ENCODE results near the gene PARVB. TPM values are rescaled to one million over a fixed set of nuclear protein-coding genes. Genes with fewer than 3 reads are reported as not detected.

PARVB gene
- total RNA-seq, 1 donor from 2014 or later: 12.7 TPM

DNA sequence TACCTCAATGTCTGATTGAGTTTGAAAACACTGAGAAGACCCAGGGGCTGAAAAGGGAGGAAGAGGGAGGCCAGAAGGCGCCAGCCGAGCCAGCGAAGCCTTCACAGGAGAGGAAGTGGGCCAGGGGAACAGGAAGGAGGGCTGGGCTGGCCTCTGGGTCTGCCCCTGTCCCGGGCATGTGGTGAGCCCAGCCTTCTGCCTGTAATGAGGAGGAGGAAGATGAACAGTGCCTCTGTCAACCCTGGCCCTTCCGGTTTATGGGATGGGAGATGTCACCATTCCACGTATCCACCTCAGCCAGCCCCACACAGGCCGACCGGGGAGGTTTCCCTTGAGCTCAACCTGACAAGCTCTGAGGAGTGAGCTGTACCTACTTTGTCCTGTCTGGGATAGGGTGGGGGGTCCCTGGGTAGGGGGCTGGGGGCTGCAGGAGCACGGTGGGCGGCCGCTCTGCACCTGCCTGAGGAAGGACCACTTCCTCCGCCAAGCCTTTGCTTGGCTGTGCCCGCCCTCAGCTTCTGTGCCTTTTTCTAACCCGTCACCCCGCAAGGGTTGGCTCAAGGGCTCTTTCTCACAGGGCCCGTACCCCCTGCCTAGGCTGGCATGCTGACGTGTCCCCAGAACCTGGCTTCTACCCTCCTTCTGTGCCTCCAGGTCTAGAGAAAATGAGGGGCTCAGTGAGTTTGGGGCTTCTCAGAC is 158.6 kb downstream of the PARVB start:
- H3K4me1 Mint-ChIP-seq: peaks cover 20% of the 10 kb centered on the region
- peaks cover 5% of the 10 kb centered on the region for H3K27me3 Mint-ChIP-seq (ENCODE audit: insufficient read depth, low read depth)

DNA sequence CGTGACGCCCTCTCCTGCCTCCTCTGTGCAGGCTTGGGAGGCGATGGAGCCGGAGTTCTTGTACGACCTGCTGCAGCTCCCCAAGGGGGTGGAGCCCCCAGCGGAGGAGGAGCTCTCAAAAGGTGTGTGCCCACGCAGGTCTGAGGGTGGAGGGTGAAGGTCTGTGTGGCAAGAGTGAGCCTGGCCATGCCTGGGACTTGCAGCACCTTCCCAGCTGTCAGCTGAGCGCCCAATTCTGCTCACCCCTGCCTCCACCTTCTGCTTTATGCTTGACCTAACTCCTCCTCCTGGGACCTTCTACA is 159.1 kb downstream of the PARVB start:
- Histone ChIP-seq H3K79me2 (ENCODE audit: low read depth) (no peaks in the 10 kb centered on the region), H3K27me3 (no peaks in the 10 kb centered on the region), H3K9ac (no peak overlapping the region), H2AFZ (replicated peaks) (no peak overlapping the region), H3F3A (ENCODE audit: low read depth) (peaks cover 23% of the 10 kb centered on the region), H4K20me1 (ENCODE audit: low read depth) (no peaks in the 10 kb centered on the region), H3K36me3 (no peaks in the 10 kb centered on the region), H3K4me3 (no peak overlapping the region), H3K4me2 (no peak overlapping the region), H3K9me3 (ENCODE audit: low read depth) (no peaks in the 10 kb centered on the region), H3K27ac (no peak overlapping the region), H3K4me1 (peaks cover 28% of the 10 kb centered on the region)
- DNase-seq (ENCODE audit: low spot score): no peak
- Mint-ChIP-seq H3K27ac (no peak overlapping the region), H3K4me1 (peaks cover 20% of the 10 kb centered on the region), H3K27me3 (ENCODE audit: insufficient read depth, low read depth) (peaks cover 5% of the 10 kb centered on the region), H3K4me3 (no peak overlapping the region), H3K36me3 (no peaks in the 10 kb centered on the region), H3K9me3 (no peaks in the 10 kb centered on the region)
- TF ChIP-seq, protein P1, sequence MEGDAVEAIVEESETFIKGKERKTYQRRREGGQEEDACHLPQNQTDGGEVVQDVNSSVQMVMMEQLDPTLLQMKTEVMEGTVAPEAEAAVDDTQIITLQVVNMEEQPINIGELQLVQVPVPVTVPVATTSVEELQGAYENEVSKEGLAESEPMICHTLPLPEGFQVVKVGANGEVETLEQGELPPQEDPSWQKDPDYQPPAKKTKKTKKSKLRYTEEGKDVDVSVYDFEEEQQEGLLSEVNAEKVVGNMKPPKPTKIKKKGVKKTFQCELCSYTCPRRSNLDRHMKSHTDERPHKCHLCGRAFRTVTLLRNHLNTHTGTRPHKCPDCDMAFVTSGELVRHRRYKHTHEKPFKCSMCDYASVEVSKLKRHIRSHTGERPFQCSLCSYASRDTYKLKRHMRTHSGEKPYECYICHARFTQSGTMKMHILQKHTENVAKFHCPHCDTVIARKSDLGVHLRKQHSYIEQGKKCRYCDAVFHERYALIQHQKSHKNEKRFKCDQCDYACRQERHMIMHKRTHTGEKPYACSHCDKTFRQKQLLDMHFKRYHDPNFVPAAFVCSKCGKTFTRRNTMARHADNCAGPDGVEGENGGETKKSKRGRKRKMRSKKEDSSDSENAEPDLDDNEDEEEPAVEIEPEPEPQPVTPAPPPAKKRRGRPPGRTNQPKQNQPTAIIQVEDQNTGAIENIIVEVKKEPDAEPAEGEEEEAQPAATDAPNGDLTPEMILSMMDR (IDR thresholded peaks at IDR 0.05): no peak
- no peak for TF ChIP-seq EZH2phosphoT487 (IDR thresholded peaks at IDR 0.05)
- TF ChIP-seq EZH2 (IDR thresholded peaks at IDR 0.05): no peak

More for the DNA sequence above, 158.6 kb downstream of the PARVB start:
- Histone ChIP-seq H3K4me1 (peaks cover 28% of the 10 kb centered on the region), H3K27me3 (no peaks in the 10 kb centered on the region), H3K4me2 (no peak overlapping the region), H4K20me1 (ENCODE audit: low read depth) (no peaks in the 10 kb centered on the region), H2AFZ (replicated peaks) (no peak overlapping the region), H3K9ac (no peak overlapping the region), H3K36me3 (no peaks in the 10 kb centered on the region), H3K27ac (no peak overlapping the region), H3K4me3 (no peak overlapping the region), H3K79me2 (ENCODE audit: low read depth) (no peaks in the 10 kb centered on the region), H3K9me3 (ENCODE audit: low read depth) (no peaks in the 10 kb centered on the region), H3F3A (ENCODE audit: low read depth) (peaks cover 23% of the 10 kb centered on the region)
- TF ChIP-seq, protein P1 (IDR thresholded peaks at IDR 0.05): no peak
- TF ChIP-seq EZH2 (IDR thresholded peaks at IDR 0.05) (no peak), EZH2phosphoT487 (IDR thresholded peaks at IDR 0.05) (no peak)
- no peak overlapping the region for H3K27ac Mint-ChIP-seq
- no peaks in the 10 kb centered on the region for H3K36me3 Mint-ChIP-seq
- H3K4me3 Mint-ChIP-seq: no peak overlapping the region
- DNase-seq (ENCODE audit: low spot score): no peak
- H3K9me3 Mint-ChIP-seq: no peaks in the 10 kb centered on the region

DNA sequence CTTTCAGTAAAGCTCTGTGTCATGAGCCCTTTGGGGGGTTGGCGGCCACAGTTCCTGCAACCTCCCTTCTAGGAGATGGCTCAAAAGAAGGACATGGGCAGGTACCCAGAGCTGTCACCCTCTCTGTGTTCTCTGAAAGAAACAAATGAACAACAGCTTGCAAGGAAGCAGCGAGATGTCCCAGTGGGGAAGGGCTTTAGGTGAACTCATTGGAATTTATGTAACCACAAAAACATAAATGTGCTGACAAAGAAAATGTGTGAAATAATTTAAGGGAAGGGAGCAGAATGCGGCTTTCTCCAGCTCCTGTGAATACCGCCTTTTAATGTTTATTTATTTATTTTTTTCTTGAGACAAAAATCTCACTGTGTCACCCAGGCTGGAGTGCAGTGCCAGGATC is 159.9 kb downstream of the PARVB start:
- Histone ChIP-seq H3K36me3 (no peaks in the 10 kb centered on the region), H3K9me3 (ENCODE audit: low read depth) (no peaks in the 10 kb centered on the region), H3K9ac (no peak overlapping the region), H3K4me1 (peaks cover 25% of the 10 kb centered on the region), H3F3A (ENCODE audit: low read depth) (peaks cover 21% of the 10 kb centered on the region), H3K79me2 (ENCODE audit: low read depth) (no peaks in the 10 kb centered on the region), H2AFZ (replicated peaks) (no peak overlapping the region), H3K27me3 (no peaks in the 10 kb centered on the region), H4K20me1 (ENCODE audit: low read depth) (no peaks in the 10 kb centered on the region), H3K4me2 (no peak overlapping the region), H3K27ac (no peak overlapping the region), H3K4me3 (no peak overlapping the region)
- H3K27ac Mint-ChIP-seq: no peak overlapping the region
- DNase-seq (ENCODE audit: low spot score): no peak
- H3K36me3 Mint-ChIP-seq: no peaks in the 10 kb centered on the region
- TF ChIP-seq, protein P1 (IDR thresholded peaks at IDR 0.05): no peak
- TF ChIP-seq EZH2phosphoT487 (IDR thresholded peaks at IDR 0.05) (no peak), EZH2 (IDR thresholded peaks at IDR 0.05) (no peak)
- H3K4me3 Mint-ChIP-seq: no peak overlapping the region
- peaks cover 5% of the 10 kb centered on the region for H3K27me3 Mint-ChIP-seq (ENCODE audit: insufficient read depth, low read depth)
- H3K4me1 Mint-ChIP-seq: peaks cover 20% of the 10 kb centered on the region
- no peaks in the 10 kb centered on the region for H3K9me3 Mint-ChIP-seq

Data from neural progenitor cell (in vitro differentiated cells).